C4-2B (cell line): ENCODE results near the gene ATP13A2.
"Not testable (repeated sequence)": the region's sequence is repeated elsewhere in the genome, so short reads cannot be mapped to it uniquely, and the experiment has no call there.

Source experiments
- H3K27ac ChIP-seq: fragments of 450-650 bp; 2 replicates; pipeline ENCODE4 v1.5.1; 2017
- ZFX ChIP-seq: fragments of 450-650 bp; IDR thresholded peaks from 2 replicates; pipeline ENCODE4 v1.6.1; 2017
- TF ChIP-seq, protein P1 (sequence below): fragments of 450-650 bp; conservative IDR thresholded peaks from 2 replicates; pipeline ENCODE4 v1.5.1; 2017; ENCODE audit warnings: mild to moderate bottlenecking

ATP13A2 gene

GRCh38 chr1:16958475-16958874 lies 53.3 kb downstream of the ATP13A2 start:
- no peak overlapping the region for H3K27ac ChIP-seq
- TF ChIP-seq ZFX, result no peak
- TF ChIP-seq, protein P1, sequence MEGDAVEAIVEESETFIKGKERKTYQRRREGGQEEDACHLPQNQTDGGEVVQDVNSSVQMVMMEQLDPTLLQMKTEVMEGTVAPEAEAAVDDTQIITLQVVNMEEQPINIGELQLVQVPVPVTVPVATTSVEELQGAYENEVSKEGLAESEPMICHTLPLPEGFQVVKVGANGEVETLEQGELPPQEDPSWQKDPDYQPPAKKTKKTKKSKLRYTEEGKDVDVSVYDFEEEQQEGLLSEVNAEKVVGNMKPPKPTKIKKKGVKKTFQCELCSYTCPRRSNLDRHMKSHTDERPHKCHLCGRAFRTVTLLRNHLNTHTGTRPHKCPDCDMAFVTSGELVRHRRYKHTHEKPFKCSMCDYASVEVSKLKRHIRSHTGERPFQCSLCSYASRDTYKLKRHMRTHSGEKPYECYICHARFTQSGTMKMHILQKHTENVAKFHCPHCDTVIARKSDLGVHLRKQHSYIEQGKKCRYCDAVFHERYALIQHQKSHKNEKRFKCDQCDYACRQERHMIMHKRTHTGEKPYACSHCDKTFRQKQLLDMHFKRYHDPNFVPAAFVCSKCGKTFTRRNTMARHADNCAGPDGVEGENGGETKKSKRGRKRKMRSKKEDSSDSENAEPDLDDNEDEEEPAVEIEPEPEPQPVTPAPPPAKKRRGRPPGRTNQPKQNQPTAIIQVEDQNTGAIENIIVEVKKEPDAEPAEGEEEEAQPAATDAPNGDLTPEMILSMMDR, result no peak

DNA sequence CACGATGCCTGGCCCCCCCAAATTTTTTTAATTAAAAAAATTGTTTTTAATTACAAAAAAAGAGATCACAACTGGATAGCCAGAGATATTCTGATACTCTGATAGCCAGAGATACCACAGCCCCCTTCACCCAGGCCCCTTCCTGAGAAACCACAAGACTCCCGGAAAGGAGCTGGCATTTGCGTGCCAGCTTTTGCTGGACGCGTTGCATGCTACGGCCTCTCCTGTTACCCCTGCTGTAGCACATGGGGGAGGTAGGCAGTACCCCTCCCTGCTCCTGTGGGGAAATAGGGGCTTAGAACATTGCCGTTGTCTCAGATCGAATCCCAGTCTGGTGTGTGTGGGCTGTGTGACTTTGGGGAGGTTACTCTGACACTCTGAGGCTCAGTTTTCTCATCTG lies 54.0 kb downstream of the ATP13A2 start:
- TF ChIP-seq, protein P1, result no peak
- no peak for TF ChIP-seq ZFX
- no peak overlapping the region for H3K27ac ChIP-seq

GRCh38 chr1:16956775-16957174 lies 55.0 kb downstream of the ATP13A2 start:
- TF ChIP-seq, protein P1, result no peak
- no peak for TF ChIP-seq ZFX
- H3K27ac ChIP-seq, result no peak overlapping the region

- TF ChIP-seq, protein P1, result no peak
- TF ChIP-seq ZFX, result no peak
- H3K27ac ChIP-seq, result no peak overlapping the region
Observed at GRCh38 chr1:16955186-16955585, 56.5 kb downstream of the ATP13A2 start.

DNA sequence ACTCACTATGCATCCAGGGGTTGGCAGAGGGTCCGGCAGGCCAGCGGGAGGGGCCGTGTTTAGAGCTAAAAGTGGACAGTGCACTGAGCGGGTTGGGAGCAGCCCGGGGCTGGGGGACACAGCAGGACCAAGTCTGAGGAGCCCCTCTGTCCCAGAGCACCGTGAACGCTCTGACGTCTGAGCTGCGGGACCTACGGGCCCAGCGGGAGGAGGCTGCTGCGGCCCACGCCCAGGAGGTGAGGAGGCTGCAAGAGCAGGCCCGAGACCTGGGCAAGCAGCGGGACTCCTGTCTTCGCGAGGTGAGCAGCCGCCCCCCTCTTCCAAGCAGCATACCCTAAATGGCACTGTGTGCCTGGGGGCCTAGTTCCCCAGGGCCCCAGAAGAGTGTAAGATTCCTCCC lies 57.1 kb downstream of the ATP13A2 start:
- H3K27ac ChIP-seq, result no peak overlapping the region
- no peak for TF ChIP-seq ZFX
- TF ChIP-seq, protein P1, result no peak

DNA sequence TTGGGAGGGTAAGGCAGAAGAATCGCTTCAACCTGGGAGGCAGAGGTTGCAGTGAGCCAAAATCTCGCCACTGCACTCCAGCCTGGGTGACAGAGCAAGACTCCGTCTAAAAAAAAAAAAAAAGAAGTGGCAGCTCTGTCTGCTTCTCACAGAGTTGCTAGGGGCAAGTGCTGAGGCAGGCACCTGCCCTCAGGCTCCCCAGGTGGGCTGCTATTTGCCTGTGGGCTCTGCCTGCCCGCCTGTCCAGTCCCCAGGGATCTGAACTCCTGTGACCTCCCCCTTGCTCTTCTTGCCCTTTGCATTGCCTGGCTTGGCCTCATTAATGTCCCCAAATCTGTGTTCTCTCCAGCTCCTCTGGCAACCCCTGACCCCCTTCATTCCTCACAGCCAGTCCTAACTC lies 59.4 kb downstream of the ATP13A2 start:
- not testable (repeated sequence) for H3K27ac ChIP-seq

- H3K27ac ChIP-seq, result peak overlapping the region; percentile 81
Observed at GRCh38 chr1:16949026-16949425, 62.7 kb downstream of the ATP13A2 start.

DNA sequence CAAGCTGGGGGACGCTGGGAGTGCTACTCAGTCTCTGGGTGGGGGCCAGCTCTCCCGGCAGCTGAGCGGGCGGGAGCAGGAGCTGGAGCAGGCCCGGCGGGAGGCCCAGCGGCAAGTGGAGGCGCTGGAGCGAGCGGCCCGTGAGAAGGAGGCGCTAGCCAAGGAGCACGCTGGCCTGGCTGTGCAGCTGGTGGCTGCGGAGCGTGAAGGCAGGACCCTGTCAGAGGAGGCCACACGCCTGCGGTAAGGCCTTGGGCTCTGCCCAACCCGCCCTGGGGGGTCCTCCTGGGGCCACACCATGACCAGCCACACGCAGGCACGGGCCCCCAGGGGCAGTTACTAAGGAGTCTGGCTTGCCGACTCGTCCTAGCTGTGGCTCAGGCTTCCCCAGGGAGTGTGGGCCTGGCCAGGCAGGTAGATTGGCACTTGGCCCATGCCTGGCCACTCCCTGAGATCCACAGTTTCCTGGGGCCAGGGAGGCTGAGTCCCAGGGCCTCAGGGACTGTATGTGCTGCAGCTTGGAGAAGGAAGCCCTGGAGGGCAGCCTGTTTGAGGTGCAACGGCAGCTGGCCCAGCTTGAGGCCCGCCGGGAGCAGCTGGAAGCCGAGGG lies 63.3 kb downstream of the ATP13A2 start:
- peak overlapping the region; percentile 81 for H3K27ac ChIP-seq
- peak; percentile 87 for TF ChIP-seq ZFX

- H3K27ac ChIP-seq, result no peak overlapping the region; the same call in 1 of the 2 replicates
- no peak for TF ChIP-seq ZFX
- TF ChIP-seq, protein P1, result no peak
Observed at GRCh38 chr1:16946646-16947045, 65.1 kb downstream of the ATP13A2 start.

DNA sequence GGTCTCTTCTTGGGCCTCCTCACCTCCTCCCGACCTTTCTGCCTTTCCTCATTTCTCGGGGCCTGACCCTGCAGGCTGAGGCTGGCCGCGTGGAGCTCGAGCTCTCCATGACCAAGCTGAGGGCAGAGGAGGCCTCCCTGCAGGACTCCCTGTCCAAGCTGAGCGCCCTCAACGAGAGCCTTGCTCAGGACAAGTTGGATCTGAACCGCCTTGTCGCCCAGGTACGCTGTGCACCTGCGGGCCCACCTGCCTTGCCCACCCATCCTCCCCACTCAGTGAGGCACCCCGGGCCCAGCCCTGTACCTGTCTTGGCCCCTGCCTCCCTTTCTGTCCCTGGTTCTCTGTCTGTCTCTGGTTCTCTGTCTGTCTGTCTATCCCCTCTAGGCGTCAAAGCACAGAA lies 65.5 kb downstream of the ATP13A2 start:
- not testable (repeated sequence) for H3K27ac ChIP-seq

GRCh38 chr1:16945512-16945911 lies 66.2 kb downstream of the ATP13A2 start:
- not testable (repeated sequence) for H3K27ac ChIP-seq
